GM13977 (cell line): ENCODE results near the gene KCNV2.

ENCODE experiments used
- DNase-seq: peaks from one replicate; pipeline ENCODE4 v3.0.0; 2012; ENCODE audit warnings: low spot score
- CTCF ChIP-seq: IDR thresholded peaks from 2 replicates; pipeline ENCODE4 v1.5.1; 2012; ENCODE audit warnings: mild to moderate bottlenecking, control low read depth; ENCODE audit not compliant: insufficient read depth; ENCODE audit errors: extremely low read depth, missing control alignments
- in situ Hi-C: fragments of 300-500 bp; cut with MboI; formaldehyde crosslinking; loops from one replicate; pipeline ENCODE4 v1.12.0; 2022; ENCODE audit warnings: low sequenced_read_pairs, low pct_unique_long_range_greater_than_20kb, mixed read lengths, inconsistent platforms; ENCODE audit not compliant: unreplicated experiment

The KCNV2 gene

GRCh38 chr9:2743937-2744529 lies 26.7 kb downstream of the KCNV2 start:
- no peak for TF ChIP-seq CTCF
- DNase-seq = no peak
- in situ Hi-C loops = no loop called here

GRCh38 chr9:2745560-2746380 lies 28.5 kb downstream of the KCNV2 start:
- no peak for DNase-seq
- TF ChIP-seq CTCF = no peak
- in situ Hi-C loops = no loop called here

- in situ Hi-C loops = no loop called here
- no peak for TF ChIP-seq CTCF
- no peak for DNase-seq
These were observed 32.2 kb downstream of the KCNV2 start for GRCh38 chr9:2749485-2749884.

GRCh38 chr9:2755285-2755684 lies 38.0 kb downstream of the KCNV2 start:
- TF ChIP-seq CTCF = no peak
- in situ Hi-C loops = no loop called here
- DNase-seq = no peak

- no peak for DNase-seq
- in situ Hi-C loops = no loop called here
- TF ChIP-seq CTCF = no peak
These were observed 41.0 kb downstream of the KCNV2 start for GRCh38 chr9:2758162-2758897.

GRCh38 chr9:2758898-2759510 lies 41.7 kb downstream of the KCNV2 start:
- no peak for TF ChIP-seq CTCF
- in situ Hi-C loops = no loop called here
- no peak for DNase-seq
